HepG2 (cell line): Measurements from ENCODE around the gene MICB. TPM values are rescaled to one million over a fixed set of nuclear protein-coding genes. Genes with fewer than 3 reads are reported as not detected.
A peak's percentile ranks its signal among the peaks of the same experiment; 100 is the strongest.

Source experiments
- DPF2 ChIP-seq: sonication (generic); formaldehyde crosslinking; IDR thresholded peaks from 2 replicates; pipeline ENCODE4 v1.4.0; 2020; ENCODE audit warnings: mild to moderate bottlenecking, low read depth, missing genetic modification reagents, borderline replicate concordance
- GABPB1 ChIP-seq: IDR thresholded peaks from 2 replicates; pipeline ENCODE4 v1.6.1; 2016; ENCODE audit warnings: mild to moderate bottlenecking, missing genetic modification reagents, moderate library complexity, missing compliant biosample characterization
- HDAC2 ChIP-seq: sonication (generic); formaldehyde crosslinking; IDR thresholded peaks from 2 replicates; pipeline ENCODE4 v1.4.0; 2020; ENCODE audit warnings: missing genetic modification reagents
- HMGA1 ChIP-seq: sonication (generic); formaldehyde crosslinking; conservative IDR thresholded peaks from 2 replicates; pipeline ENCODE4 v1.4.0; 2020; ENCODE audit warnings: missing genetic modification reagents
- HOXA5 ChIP-seq: sonication (generic); formaldehyde crosslinking; IDR thresholded peaks from 2 replicates; pipeline ENCODE4 v1.4.0; 2020; ENCODE audit warnings: missing genetic modification reagents
- MXI1 ChIP-seq: IDR thresholded peaks from 3 replicates; pipeline ENCODE4 v1.6.1; 2012; ENCODE audit warnings: low read depth, low read length, inconsistent platforms, borderline replicate concordance
- NR2C2 ChIP-seq: sonication (generic); formaldehyde crosslinking; IDR thresholded peaks from 2 replicates; pipeline ENCODE4 v1.4.0; 2020; ENCODE audit warnings: missing genetic modification reagents, mild to moderate bottlenecking, moderate library complexity, borderline replicate concordance
- PHB2 ChIP-seq: fragments of 450-650 bp; IDR thresholded peaks from 2 replicates; pipeline ENCODE4 v1.6.1; 2018; ENCODE audit not compliant: partially characterized antibody
- TP53 ChIP-seq: sonication (generic); formaldehyde crosslinking; conservative IDR thresholded peaks from 2 replicates; pipeline ENCODE4 v1.4.0; 2020; ENCODE audit warnings: missing genetic modification reagents
- ZBTB42 ChIP-seq: sonication (generic); formaldehyde crosslinking; IDR thresholded peaks from 2 replicates; pipeline ENCODE4 v1.5.0; 2020; ENCODE audit warnings: mild to moderate bottlenecking, missing genetic modification reagents
- ZNF598 ChIP-seq: sonication (generic); formaldehyde crosslinking; IDR thresholded peaks from 2 replicates; pipeline ENCODE4 v1.5.1; 2020; ENCODE audit warnings: mild to moderate bottlenecking, missing genetic modification reagents, borderline replicate concordance
- ZNF644 ChIP-seq: IDR thresholded peaks from 2 replicates; pipeline ENCODE4 v1.6.1; 2016; ENCODE audit warnings: low read depth
- ZSCAN29 ChIP-seq: sonication (generic); formaldehyde crosslinking; conservative IDR thresholded peaks from 2 replicates; pipeline ENCODE4 v1.4.0; 2020; ENCODE audit warnings: mild to moderate bottlenecking, missing genetic modification reagents
- polyA plus RNA-seq, 8 experiments: library from polyadenylated mRNA; depleted of rRNA in 3 of 8; stranded (reverse) in 7 of 8; unstranded in 1 of 8; fragments of >200 nt; fragmentation: Illumina TruSeq in 4 of 8; extraction: Trizol in 4 of 8; gene quantifications; 2 replicates each; pipeline versions ENCODE4 v1.2.1 to v1.2.3, GENCODE V29; 2011 to 2016; ENCODE audit warnings: low read depth in 4 of 8, missing spikeins in 1 of 8, mixed read lengths in 1 of 8; ENCODE audit not compliant: insufficient read depth in 1 of 8
- total RNA-seq, 5 experiments: library from RNA; depleted of rRNA; stranded (reverse); fragments of >200 nt; fragmentation: Illumina TruSeq; extraction: Trizol; gene quantifications; 2 replicates each; pipeline ENCODE4 v1.2.3, GENCODE V29; 2016; ENCODE audit warnings: low read depth in 1 of 5
- TF ChIP-seq, protein P1 (sequence below): sonication (generic); formaldehyde crosslinking; IDR thresholded peaks from 2 replicates; pipeline ENCODE4 v1.8.1; 2022; ENCODE audit warnings: mild to moderate bottlenecking, missing genetic modification reagents
- TF ChIP-seq, protein P2 (sequence below): sonication (generic); formaldehyde crosslinking; IDR thresholded peaks from 2 replicates; pipeline ENCODE4 v1.4.0; 2020; ENCODE audit warnings: missing genetic modification reagents
- TF ChIP-seq, protein P3 (sequence below): IDR thresholded peaks from 2 replicates; pipeline ENCODE4 v1.6.1; 2018; ENCODE audit warnings: missing genetic modification reagents, mild to moderate bottlenecking, missing compliant biosample characterization
- TF ChIP-seq, protein P4 (sequence below): sonication (generic); formaldehyde crosslinking; IDR thresholded peaks from 2 replicates; pipeline ENCODE4 v1.4.0; 2020; ENCODE audit warnings: missing genetic modification reagents
- TF ChIP-seq, protein P5 (sequence below): sonication (generic); formaldehyde crosslinking; IDR thresholded peaks from 2 replicates; pipeline ENCODE4 v1.4.0; 2020; ENCODE audit warnings: mild to moderate bottlenecking, low read depth, missing genetic modification reagents

MICB gene
- total and polyA plus RNA-seq, 2 of the 13 experiments (the other 11 are each of a cell fraction or from before 2014, with no cell fraction given): 12.5 to 12.8 TPM

DNA sequence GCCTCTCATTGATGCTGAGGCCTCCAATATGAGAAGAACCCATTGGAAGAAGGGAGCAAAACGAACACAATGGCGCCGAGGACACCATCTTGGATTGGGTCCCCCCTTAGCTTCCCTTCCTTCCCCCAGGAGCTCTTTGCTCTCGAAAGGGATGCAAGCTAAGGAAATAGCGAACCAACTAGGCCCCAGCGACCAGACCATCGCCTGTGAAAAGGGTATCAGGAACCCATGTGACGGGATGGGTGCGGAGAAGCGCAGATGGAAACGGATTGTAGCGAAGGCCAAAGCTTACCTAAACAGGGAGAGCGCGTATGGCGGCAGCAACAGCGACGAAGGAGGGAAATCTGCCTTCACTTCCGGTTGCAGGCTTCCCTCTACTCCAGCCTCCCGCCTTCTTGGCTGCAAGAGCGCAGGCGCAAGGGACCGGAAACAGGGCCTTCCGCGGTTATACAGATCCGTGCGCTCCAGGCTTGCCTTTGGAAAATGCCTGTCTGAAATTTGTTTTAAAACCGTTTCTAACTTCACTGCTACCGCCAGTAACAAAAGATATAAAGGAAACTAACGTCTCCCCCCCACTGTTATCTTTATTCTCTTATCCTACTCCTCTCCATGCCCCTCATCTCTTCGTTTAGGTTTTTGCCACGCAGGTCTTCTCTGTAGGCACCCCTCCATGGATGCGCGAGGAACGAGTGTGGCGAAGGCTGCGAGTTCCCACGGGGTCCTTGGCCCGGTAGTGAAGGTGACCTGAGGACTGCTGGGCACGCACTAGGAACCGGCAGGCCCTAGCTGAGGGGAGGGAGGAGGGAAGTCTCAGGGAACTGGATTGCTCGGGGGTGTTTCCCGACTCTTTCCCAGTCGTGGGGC lies 43.9 kb downstream of the MICB start, which contains the start of gene DDX39B (continued):
- peak; percentile 97 for TF ChIP-seq HOXA5 (CRISPR knock-in tag)
- peak; percentile 39 for TF ChIP-seq HDAC2
- peak; percentile 84 for TF ChIP-seq TP53 (CRISPR knock-in tag)
- TF ChIP-seq, protein P1, sequence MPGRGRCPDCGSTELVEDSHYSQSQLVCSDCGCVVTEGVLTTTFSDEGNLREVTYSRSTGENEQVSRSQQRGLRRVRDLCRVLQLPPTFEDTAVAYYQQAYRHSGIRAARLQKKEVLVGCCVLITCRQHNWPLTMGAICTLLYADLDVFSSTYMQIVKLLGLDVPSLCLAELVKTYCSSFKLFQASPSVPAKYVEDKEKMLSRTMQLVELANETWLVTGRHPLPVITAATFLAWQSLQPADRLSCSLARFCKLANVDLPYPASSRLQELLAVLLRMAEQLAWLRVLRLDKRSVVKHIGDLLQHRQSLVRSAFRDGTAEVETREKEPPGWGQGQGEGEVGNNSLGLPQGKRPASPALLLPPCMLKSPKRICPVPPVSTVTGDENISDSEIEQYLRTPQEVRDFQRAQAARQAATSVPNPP (CRISPR knock-in tag): no peak
- TF ChIP-seq ZNF644 (CRISPR knock-in tag): peak; percentile 80; the same call in 1 of the 2 replicates
- TF ChIP-seq, protein P2, sequence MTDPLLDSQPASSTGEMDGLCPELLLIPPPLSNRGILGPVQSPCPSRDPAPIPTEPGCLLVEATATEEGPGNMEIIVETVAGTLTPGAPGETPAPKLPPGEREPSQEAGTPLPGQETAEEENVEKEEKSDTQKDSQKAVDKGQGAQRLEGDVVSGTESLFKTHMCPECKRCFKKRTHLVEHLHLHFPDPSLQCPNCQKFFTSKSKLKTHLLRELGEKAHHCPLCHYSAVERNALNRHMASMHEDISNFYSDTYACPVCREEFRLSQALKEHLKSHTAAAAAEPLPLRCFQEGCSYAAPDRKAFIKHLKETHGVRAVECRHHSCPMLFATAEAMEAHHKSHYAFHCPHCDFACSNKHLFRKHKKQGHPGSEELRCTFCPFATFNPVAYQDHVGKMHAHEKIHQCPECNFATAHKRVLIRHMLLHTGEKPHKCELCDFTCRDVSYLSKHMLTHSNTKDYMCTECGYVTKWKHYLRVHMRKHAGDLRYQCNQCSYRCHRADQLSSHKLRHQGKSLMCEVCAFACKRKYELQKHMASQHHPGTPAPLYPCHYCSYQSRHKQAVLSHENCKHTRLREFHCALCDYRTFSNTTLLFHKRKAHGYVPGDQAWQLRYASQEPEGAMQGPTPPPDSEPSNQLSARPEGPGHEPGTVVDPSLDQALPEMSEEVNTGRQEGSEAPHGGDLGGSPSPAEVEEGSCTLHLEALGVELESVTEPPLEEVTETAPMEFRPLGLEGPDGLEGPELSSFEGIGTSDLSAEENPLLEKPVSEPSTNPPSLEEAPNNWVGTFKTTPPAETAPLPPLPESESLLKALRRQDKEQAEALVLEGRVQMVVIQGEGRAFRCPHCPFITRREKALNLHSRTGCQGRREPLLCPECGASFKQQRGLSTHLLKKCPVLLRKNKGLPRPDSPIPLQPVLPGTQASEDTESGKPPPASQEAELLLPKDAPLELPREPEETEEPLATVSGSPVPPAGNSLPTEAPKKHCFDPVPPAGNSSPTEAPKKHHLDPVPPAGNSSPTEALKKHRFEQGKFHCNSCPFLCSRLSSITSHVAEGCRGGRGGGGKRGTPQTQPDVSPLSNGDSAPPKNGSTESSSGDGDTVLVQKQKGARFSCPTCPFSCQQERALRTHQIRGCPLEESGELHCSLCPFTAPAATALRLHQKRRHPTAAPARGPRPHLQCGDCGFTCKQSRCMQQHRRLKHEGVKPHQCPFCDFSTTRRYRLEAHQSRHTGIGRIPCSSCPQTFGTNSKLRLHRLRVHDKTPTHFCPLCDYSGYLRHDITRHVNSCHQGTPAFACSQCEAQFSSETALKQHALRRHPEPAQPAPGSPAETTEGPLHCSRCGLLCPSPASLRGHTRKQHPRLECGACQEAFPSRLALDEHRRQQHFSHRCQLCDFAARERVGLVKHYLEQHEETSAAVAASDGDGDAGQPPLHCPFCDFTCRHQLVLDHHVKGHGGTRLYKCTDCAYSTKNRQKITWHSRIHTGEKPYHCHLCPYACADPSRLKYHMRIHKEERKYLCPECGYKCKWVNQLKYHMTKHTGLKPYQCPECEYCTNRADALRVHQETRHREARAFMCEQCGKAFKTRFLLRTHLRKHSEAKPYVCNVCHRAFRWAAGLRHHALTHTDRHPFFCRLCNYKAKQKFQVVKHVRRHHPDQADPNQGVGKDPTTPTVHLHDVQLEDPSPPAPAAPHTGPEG (CRISPR knock-in tag): peak; percentile 84
- TF ChIP-seq NR2C2: peak; percentile 76
- TF ChIP-seq, protein P3, sequence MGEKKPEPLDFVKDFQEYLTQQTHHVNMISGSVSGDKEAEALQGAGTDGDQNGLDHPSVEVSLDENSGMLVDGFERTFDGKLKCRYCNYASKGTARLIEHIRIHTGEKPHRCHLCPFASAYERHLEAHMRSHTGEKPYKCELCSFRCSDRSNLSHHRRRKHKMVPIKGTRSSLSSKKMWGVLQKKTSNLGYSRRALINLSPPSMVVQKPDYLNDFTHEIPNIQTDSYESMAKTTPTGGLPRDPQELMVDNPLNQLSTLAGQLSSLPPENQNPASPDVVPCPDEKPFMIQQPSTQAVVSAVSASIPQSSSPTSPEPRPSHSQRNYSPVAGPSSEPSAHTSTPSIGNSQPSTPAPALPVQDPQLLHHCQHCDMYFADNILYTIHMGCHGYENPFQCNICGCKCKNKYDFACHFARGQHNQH: peak; percentile 96
- TF ChIP-seq ZSCAN29 (CRISPR knock-in tag): peak; percentile 53
- peak; percentile 92 for TF ChIP-seq ZNF598 (CRISPR knock-in tag)
- TF ChIP-seq MXI1: peak; percentile 77
- TF ChIP-seq, protein P4, sequence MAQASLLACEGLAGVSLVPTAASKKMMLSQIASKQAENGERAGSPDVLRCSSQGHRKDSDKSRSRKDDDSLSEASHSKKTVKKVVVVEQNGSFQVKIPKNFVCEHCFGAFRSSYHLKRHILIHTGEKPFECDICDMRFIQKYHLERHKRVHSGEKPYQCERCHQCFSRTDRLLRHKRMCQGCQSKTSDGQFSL (CRISPR knock-in tag): peak; percentile 68; the same call in 1 of the 2 replicates
- peak; percentile 98 for TF ChIP-seq GABPB1 (CRISPR knock-in tag)
- no peak for TF ChIP-seq HMGA1 (CRISPR knock-in tag)
- TF ChIP-seq DPF2 (CRISPR knock-in tag): no peak
- TF ChIP-seq PHB2: no peak
- no peak for TF ChIP-seq ZBTB42 (CRISPR knock-in tag)
- TF ChIP-seq, protein P5, sequence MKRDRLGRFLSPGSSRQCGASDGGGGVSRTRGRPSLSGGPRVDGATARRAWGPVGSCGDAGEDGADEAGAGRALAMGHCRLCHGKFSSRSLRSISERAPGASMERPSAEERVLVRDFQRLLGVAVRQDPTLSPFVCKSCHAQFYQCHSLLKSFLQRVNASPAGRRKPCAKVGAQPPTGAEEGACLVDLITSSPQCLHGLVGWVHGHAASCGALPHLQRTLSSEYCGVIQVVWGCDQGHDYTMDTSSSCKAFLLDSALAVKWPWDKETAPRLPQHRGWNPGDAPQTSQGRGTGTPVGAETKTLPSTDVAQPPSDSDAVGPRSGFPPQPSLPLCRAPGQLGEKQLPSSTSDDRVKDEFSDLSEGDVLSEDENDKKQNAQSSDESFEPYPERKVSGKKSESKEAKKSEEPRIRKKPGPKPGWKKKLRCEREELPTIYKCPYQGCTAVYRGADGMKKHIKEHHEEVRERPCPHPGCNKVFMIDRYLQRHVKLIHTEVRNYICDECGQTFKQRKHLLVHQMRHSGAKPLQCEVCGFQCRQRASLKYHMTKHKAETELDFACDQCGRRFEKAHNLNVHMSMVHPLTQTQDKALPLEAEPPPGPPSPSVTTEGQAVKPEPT (CRISPR knock-in tag): no peak; the same call in 1 of the 2 replicates
